HCEC 1CT (cell line): ENCODE data around the gene EDDM13.
"Not testable (repeated sequence)": the region's sequence is repeated elsewhere in the genome, so short reads cannot be mapped to it uniquely, and the experiment has no call there.

Experiments used
- DNase-seq: peaks from one replicate; pipeline ENCODE4 v3.0.0-alpha.2; 2017

Gene EDDM13

DNA sequence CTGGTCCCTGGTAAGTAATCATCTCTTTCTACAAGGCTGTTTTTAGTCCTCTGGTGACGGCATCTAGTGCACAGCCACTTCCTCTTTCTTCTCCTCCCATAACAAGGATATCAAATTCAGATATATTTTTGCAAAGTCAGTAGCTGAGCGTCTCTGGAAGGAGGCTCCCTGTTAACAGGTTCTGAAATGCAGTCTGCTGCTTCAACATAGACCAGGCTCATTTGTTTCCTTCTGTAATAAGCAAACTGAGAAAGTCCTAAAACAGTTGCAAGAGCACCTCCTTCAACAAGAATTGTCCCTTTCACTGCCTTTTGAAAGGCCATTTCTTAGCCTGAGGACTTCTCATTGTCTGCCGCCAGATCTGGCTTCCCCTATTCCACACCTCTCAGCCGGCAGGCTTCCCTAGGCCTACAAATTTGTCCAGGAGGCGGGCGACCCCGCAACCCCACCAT lies 49.5 kb downstream of the EDDM13 start:
- DNase-seq: no peak

DNA sequence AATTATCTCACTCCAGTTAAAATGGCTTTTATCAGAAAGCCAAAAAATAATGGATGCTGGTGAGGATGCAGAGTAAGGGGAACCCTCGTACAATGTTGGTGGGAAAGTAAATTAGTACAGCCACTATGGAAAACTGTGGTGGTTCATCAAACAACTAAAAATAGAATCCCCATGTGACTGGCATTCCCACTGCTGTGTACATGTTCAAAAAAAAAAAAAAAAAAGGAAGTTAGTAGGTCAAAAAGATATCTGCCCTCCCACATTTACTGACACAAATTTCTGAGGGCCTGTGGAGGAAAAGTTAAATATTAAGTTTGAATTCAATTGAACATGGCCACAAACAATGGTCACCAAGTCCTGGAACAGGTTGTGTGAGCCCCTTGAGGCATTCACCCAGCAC lies 51.9 kb downstream of the EDDM13 start:
- no peak for DNase-seq

DNA sequence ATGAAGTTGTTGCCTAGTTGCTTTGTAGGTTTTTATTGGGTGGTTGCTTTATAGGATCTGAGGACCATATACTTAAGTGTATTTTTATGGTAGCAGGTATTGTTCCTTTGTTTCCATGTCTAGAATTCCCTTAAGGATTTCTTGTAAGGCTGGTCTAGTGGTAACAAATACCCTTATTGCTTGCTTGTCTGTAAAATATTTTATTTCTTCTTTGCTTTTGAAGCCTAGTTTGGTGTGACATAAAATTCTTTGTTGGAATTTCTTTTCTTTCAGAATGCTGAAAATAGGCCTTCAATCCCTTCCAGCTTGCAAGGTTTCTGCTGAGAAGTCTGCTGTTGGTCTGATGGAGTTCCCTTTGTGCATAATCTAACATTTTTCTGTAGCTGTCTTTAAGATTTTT lies 60.1 kb downstream of the EDDM13 start:
- DNase-seq: no peak

DNA sequence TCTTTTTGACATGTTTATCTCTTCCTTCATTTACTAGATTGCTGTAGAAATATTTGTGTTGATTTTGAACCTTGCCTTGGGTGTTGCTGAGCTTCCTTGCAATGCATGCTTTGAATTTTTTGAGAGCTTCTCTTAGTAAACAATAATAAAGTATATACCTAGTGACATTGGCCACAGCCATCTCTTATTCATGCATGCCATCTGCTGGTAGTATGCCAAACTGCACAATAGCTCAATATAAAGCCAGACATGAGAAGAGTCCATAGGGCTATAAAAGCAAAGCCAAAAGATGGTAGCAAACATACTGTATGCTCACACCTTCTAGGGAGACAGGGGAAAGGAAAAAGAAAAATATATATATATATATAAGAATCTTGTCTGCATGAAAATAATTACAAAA lies 61.0 kb downstream of the EDDM13 start:
- DNase-seq: peak; percentile 42

DNA sequence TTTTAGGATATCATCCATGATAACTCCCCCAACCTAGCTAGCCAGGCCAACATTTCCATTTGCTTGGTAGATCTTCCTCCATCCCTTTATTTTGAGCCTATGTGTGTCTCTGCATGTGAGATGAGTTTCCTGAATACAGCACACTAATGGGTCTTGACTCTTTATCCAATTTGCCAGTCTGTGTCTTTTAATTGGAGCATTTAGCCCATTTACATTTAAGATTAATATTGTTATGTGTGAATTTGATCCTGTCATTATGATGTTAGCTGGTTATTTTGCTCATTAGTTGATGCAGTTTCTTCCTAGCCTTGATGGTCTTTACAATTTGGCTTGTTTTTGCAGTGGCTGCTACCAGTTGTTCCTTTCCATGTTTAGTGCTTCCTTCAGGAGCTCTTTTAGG lies 62.8 kb downstream of the EDDM13 start:
- not testable (repeated sequence) for DNase-seq

DNA sequence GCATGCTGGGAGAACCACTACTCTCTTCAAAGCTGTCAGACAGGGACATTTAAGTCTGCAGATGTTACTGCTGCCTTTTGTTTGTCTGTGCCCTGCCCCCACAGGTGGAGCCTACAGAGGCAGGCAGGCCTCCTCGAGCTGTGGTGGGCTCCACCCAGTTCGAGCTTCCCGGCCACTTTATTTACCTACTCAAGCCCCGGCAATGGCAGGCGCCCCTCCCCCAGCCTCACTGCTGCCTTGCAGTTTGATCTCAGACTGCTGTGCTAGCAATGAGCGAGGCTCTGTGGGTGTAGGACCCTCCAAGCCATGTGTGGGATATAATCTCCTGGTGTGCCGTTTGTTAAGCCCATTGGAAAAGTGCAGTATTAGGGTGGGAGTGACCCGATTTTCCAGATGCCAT lies 64.5 kb downstream of the EDDM13 start:
- not testable (repeated sequence) for DNase-seq

DNA sequence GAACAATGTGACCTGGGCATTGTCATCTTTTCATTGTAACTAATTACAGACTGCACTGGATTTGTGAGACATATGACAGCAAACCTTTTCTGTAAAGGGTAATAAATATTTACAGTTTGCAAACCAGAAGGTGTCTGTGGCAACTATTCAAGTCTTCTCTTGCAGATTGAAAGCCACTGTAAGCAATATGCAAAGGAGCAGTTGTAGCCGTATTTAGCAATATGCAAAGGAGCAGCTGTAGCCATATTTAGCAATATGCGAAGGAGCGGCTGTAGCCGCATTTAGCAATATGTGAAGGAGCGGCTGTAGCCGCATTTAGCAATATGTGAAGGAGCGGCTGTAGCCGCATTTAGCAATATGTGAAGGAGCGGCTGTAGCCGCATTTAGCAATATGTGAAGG lies 66.5 kb downstream of the EDDM13 start:
- not testable (repeated sequence) for DNase-seq

DNA sequence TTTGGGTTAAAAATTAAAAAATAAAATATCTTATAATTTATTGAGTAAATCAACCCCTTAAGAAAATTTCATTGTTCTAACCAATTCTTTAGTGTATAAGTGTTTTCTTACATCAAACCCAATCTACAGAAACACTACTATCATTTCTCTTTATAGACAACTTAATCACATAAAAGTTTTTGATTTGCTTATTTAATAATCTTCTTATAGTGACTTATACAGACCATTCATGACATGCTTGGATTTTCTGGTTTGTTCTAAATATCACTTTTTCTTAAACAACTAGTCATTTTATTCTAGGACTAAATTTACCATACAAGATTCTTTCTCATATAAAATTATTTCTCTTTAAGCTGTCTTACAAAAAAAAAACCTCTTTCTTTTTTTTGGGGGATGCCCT lies 69.4 kb downstream of the EDDM13 start:
- DNase-seq: no peak

DNA sequence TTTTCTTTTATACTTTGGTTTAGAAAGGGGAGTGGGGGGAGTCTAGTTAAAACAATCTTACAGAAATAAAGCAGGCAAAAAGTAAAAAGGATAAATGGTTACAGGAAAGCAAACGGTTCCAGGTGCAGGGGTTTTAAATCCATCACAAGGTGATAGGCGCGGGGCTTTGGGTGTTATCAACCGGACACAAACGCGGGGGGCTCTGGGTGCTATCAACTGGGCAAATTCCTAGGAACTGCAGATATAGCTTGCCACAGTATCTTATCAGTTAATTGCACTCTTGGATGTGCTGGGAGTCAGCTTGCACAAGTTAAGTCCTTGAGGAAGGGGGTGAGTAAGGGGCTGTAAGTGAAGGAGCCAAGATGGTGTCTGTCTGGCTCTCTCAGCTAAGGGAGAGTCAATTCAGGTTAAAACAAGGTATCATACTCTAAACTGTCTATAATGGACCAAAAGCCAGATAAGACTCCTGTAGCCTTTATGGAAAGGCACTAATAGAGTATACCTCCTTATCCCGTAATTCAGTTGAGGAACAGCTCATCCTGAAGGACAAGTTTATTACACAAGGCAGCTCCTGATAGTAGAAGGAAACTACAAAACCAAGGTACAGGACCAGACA lies 74.7 kb downstream of the EDDM13 start:
- DNase-seq: no peak

DNA sequence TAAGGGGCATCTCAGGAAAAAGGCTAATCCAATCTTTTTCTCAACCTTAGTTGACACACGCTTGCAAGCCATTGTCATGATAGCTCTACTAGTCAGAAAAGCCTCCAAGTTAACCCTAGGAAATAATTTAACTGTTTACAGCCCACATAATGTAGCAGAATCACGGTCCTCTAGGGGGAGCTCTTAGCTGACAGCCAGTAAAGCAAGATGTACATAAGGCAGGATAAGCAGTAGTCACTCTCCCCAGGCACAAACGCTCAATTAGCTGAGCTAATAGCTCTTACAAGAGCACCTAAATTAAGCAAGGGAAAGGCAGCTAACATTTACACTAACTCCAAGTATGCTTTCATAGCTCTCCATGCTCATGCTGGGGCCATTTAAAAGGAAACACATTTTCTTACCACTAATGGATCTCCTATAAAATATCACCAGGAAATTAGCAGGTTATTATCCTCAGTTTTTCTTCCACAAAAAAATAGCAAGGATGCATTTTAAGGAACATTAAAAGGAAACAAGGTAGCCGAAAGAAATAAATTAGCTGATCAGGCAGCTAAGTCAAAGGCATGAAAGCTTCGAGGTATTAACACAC lies 75.8 kb downstream of the EDDM13 start:
- DNase-seq: no peak

DNA sequence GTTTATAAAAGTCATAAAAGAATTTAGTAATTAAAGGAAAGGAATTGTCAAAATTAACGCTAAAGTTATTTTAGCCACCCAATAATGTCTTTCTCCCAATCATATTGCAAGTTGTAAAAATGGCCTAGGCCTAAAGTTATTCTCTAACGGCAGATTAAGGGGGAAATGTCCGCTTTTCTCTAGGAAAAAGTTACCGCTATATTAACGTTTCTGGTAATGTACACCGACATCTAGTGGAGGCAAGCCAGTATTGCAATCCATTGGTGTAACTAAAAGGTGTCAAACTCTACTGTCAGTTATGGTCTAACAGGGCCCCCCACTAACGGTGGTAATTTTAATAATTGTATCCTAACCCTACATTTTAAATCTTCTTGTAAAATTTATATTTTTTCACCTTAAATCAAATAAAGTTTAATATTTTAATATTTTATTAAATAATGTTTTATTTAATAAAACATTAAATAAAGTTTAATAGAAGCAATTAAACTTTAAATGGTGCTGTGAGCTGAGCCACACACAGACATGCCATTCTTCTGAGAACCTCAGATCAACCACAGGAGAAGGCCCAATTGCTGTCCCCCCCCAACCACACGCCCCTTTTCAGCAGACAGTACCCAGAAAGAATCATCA lies 78.0 kb downstream of the EDDM13 start:
- DNase-seq: no peak

DNA sequence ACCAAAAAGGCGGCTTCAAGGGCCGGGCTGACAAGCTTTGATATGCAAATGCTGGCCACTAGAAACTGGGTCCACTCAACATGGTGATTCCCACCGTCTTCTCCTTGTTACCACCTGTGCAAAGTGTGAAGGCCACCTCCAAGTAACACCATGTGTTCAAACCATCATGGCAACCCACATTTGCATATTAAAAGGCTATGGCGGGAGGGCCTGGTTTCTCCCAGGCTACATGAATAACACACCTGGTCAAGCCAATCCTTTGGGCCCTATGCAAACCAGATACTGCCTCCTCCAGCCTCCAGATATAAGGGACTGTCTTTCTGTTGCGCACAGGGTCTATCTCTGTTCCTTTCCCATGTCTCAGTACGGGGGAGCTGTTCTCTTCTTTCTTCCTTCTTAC lies 78.7 kb downstream of the EDDM13 start:
- DNase-seq: no peak

DNA sequence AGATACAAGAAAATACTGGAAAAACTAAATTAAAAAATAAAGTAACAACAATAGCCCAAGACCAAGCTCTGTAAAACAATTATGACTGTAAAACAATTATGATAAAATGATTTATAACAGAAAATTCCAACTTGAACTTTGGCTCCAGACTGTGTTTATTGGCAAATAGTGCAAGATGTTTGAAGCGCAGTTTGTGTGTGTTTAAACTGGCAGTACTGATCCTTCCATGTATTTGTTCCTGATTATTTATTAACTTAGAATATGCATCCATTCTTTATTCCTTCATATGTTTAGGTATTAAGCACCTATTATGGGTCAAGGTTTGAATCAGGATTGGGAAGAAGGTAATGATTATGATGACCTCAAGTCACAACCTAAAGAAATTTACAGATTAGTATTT lies 83.0 kb downstream of the EDDM13 start:
- no peak for DNase-seq

DNA sequence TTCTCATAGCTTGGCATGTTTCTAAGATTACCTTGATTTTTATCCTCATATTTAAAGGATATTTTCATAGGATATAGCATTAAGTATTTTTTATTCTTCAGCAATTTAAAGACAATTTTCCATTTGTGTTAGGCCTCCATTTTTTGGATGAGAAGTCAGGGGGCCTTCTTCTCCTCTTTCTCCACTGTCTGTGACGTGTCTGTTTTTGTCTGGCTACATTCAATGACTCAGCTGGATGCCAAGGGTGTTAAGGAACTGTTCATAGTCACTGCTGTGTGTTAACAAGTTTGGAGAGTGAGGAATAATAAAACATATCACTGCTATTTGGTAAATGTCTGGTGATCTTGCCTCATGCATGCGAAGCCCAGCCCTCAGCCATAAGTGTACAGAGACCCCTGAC lies 84.4 kb downstream of the EDDM13 start:
- DNase-seq: no peak
